HG02884 (cell line): ENCODE measurements around the gene AHCYL2.
"Not testable (repeated sequence)": the region's sequence is repeated elsewhere in the genome, so short reads cannot be mapped to it uniquely, and the experiment has no call there.

Experiments used
- ATAC-seq: cut with Tn5 transposase; IDR thresholded peaks from one replicate; pipeline ENCODE4 v1.9.1; 2021; ENCODE audit warnings: mild to moderate bottlenecking, moderate library complexity; ENCODE audit not compliant: unreplicated experiment

The AHCYL2 gene

GRCh38 chr7:129208667-129209066 is 16.2 kb upstream of the AHCYL2 start:
- ATAC-seq, result no peak

GRCh38 chr7:129209067-129209926 is 15.5 kb upstream of the AHCYL2 start:
- ATAC-seq, result no peak

- ATAC-seq, result no peak
Measured at GRCh38 chr7:129210256-129210988, 14.4 kb upstream of the AHCYL2 start.

- no peak for ATAC-seq
Measured at GRCh38 chr7:129210989-129211312, 13.9 kb upstream of the AHCYL2 start.

GRCh38 chr7:129212126-129212525 is 12.7 kb upstream of the AHCYL2 start:
- ATAC-seq, result no peak

GRCh38 chr7:129212596-129212995 is 12.2 kb upstream of the AHCYL2 start:
- no peak for ATAC-seq

- no peak for ATAC-seq
Measured at GRCh38 chr7:129213828-129214227, 11.0 kb upstream of the AHCYL2 start.

GRCh38 chr7:129215691-129216090 is 9.1 kb upstream of the AHCYL2 start:
- ATAC-seq, result not testable (repeated sequence)

- ATAC-seq, result not testable (repeated sequence)
Measured at GRCh38 chr7:129216101-129216715, 8.6 kb upstream of the AHCYL2 start.

- ATAC-seq, result not testable (repeated sequence)
Measured at GRCh38 chr7:129216821-129217416, 7.9 kb upstream of the AHCYL2 start.

- no peak for ATAC-seq
Measured at GRCh38 chr7:129218514-129219062, 6.2 kb upstream of the AHCYL2 start.

GRCh38 chr7:129219166-129219565 is 5.7 kb upstream of the AHCYL2 start:
- ATAC-seq, result not testable (repeated sequence)

GRCh38 chr7:129222064-129222463 is 2.8 kb upstream of the AHCYL2 start:
- ATAC-seq, result no peak

GRCh38 chr7:129225206-129225930 is 538 bp downstream of the AHCYL2 start:
- ATAC-seq, result peak; percentile 31

GRCh38 chr7:129225931-129226572 is 1.2 kb downstream of the AHCYL2 start:
- ATAC-seq, result no peak

- no peak for ATAC-seq
Measured at GRCh38 chr7:129227646-129228578, 3.1 kb downstream of the AHCYL2 start.

GRCh38 chr7:129228633-129229032 is 3.8 kb downstream of the AHCYL2 start:
- ATAC-seq, result no peak

- ATAC-seq, result no peak
Measured at GRCh38 chr7:129231666-129232065, 6.8 kb downstream of the AHCYL2 start.

GRCh38 chr7:129238546-129238945 is 13.7 kb downstream of the AHCYL2 start:
- ATAC-seq, result no peak
